Measurements from ENCODE around the gene OAT.
A peak's percentile ranks its signal among the peaks of the same experiment; 100 is the strongest.

OAT gene

GRCh38 chr10:124394583-124394982 is 24.1 kb downstream of the OAT start:
- no peak for DNase-seq

GRCh38 chr10:124392626-124393342 is 25.9 kb downstream of the OAT start:
- DNase-seq = no peak

GRCh38 chr10:124390471-124391187 is 28.1 kb downstream of the OAT start:
- DNase-seq = no peak

- DNase-seq = peak; percentile 24
Observed at GRCh38 chr10:124389613-124390361, 28.9 kb downstream of the OAT start.

- peak; percentile 91 for DNase-seq
Observed at GRCh38 chr10:124388823-124389612, 29.7 kb downstream of the OAT start.

GRCh38 chr10:124388476-124388822 is 30.3 kb downstream of the OAT start:
- no peak for DNase-seq

- DNase-seq = peak; percentile 49
Observed at GRCh38 chr10:124387078-124387874, 31.4 kb downstream of the OAT start.

- no peak for DNase-seq
Observed at GRCh38 chr10:124386186-124387077, 32.3 kb downstream of the OAT start.

- DNase-seq = no peak
Observed at GRCh38 chr10:124385627-124386185, 33.0 kb downstream of the OAT start.

- DNase-seq = no peak
Observed at GRCh38 chr10:124384591-124385190, 34.0 kb downstream of the OAT start.

GRCh38 chr10:124384172-124384571 is 34.6 kb downstream of the OAT start:
- DNase-seq = no peak

- no peak for DNase-seq
Observed at GRCh38 chr10:124383496-124383895, 35.2 kb downstream of the OAT start.

- peak; percentile 70 for DNase-seq
Observed at GRCh38 chr10:124381011-124381611, 37.6 kb downstream of the OAT start.

GRCh38 chr10:124380256-124380995 is 38.3 kb downstream of the OAT start:
- DNase-seq = no peak

- DNase-seq = no peak
Observed at GRCh38 chr10:124379609-124380193, 39.0 kb downstream of the OAT start.

- DNase-seq = no peak
Observed at GRCh38 chr10:124378881-124379471, 39.7 kb downstream of the OAT start.

GRCh38 chr10:124378271-124378670 is 40.5 kb downstream of the OAT start:
- DNase-seq = no peak

GRCh38 chr10:124377101-124377500 is 41.6 kb downstream of the OAT start:
- DNase-seq = no peak

All from DMS53 (cell line).